ENCODE measurements around the gene CEP68.
"Not testable (repeated sequence)": the region's sequence is repeated elsewhere in the genome, so short reads cannot be mapped to it uniquely, and the experiment has no call there.

CEP68 gene

DNA sequence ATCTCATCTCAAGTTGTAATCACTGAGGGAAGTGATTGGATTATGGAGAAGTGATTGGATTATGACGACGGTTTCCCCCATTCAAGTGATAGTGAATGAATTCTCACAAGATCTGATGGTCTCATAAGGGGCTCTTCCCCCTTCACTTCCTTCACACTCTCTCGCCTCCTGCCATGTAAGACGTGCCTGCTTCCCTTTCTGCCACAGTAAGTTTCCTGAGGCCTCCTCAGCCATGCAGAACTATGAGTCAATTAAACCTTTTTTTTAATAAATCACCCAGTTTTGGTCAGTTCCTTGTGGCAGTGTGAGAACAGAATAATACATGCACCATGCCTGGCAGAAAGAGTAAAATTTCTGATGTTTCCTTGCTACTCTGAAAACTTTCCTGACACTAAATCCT is 36.6 kb downstream of the CEP68 start:
- DNase-seq = no peak

GRCh38 chr2:65093211-65093610 is 37.0 kb downstream of the CEP68 start:
- no peak for DNase-seq

DNA sequence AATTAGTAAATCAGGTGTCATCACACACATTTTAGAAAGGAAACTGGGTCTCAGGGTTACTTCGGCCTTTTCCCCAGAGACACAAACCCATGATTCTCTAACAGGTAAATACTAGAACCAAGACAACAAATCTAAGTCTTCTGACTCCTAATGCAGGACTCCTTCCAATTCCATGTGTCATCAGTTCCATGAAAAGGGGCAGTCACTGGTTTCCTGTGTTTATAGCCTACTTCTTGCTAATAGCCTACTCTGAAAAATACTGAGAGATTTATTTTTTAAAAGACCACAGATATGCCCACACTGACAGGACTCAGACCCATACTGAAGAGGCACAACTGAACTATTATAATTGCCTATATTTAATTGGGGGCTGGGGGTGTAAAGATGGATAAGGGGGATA is 40.7 kb downstream of the CEP68 start:
- no peak for DNase-seq

DNA sequence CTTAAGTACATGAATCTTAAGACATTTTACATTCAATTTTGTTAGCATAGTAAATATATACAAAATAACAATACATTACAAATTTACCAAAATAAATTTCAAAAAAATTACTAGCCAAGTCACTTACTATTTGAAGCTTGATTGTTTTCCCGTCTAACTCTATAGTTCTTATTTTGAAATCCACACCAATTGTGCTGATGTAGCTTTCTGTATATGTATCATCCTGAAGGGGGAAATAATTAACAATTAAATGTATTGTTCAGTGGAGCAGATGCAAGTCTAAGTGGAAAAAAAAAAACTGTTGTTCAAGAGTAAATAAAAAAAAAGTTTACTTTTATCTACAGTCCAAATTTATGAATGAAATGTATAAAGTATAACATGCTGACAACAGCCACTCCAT is 41.6 kb downstream of the CEP68 start:
- no peak for DNase-seq

DNA sequence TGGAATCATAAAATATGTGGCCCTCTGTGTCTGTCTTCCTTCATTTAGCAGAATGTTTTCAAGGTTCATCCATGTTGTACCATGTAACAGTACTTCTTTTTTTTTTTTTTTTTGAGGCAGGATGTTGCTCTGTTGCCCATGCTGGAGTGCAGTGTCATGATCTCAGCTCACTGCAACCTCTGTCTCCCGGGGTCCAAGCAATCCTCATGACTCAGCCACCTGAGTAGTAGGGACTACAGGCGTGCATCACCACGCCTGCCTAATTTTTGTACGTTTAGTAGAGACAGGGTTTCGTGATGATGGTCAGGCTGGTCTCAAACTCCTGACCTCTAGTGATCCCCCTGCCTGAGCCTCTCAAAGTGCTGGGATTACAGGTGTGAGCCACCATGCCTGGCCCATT is 42.5 kb downstream of the CEP68 start:
- DNase-seq = no peak

- DNase-seq = no peak
Observed at GRCh38 chr2:65101071-65101470, 44.9 kb downstream of the CEP68 start.

GRCh38 chr2:65103013-65103715 is 46.9 kb downstream of the CEP68 start:
- DNase-seq = peak in 1 of 3 experiments; percentile 73

DNA sequence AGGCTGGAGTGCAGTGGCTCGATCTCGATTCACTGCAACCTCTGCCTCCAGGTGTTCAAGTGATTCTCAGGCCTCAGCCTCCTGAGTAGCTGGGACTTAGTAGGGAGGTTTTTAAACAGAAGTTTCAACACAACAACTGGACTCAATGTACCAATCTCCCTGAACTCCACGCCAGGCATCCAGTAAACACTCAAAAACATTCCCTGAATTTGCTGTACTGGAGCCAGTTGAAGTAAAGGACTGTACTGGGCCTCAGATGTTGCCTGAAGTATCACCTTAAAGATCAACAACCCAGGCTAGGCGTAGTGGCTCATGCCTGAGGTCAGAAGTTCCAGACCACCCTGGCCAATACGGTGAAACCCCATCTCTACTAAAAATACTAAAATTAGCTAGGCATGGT is 51.3 kb downstream of the CEP68 start:
- DNase-seq = no peak

DNA sequence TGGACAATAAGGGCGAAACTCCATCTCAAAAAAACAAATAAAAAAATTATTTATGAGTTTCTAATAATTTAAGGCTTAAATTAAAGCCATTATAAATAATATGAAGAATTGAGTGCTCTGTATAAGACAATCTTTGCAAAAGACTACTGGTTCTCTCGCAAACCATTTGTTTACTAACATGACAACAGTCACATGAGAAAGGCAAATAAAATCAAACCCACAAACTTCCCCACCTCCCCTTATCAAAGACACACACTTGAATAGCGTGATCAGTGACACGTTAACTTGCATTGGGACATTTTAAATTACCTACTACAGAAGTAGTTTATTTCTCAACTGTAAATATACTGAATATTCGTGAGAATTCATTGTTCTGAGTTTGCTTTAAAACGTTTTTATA is 52.6 kb downstream of the CEP68 start:
- DNase-seq = no peak

DNA sequence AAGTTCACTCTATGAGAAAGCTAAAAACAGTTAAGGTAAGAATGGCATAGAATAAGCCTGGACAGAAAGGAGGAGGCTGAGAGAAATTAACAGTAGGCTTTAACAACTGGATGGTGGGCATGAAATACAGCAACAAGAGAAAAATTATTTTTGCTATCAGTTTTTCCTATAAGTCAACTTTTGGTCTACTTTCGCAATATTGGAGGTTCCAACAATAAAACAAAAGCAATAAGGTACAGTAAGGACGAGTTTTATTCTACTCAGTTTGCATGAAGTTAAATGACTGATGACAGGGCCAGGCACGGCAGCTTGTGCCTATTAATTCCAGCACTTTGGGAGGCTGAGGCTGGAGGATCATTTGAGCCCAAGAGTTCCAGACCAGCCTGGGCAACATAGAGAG is 56.4 kb downstream of the CEP68 start:
- DNase-seq = no peak

DNA sequence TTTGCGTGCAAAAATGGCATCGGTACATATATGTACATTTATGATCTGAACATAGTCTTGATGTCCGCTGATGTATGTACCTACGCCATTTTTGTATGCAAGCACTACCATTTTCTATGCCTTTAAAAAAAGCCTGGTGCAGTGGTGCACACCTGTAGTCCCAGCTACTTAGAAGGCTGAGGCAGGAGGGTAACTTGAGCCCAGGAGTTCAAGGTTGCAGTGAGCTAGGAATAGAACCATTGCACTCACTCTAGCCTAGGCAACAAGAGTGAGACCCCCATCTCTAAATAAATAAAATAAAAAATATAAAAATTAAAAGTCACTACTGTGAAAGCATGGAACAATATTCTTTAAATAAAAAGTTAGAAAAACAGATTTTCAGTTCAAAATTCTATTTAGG is 57.0 kb downstream of the CEP68 start:
- no peak for DNase-seq

GRCh38 chr2:65113816-65114215 is 57.6 kb downstream of the CEP68 start:
- no peak for DNase-seq

DNA sequence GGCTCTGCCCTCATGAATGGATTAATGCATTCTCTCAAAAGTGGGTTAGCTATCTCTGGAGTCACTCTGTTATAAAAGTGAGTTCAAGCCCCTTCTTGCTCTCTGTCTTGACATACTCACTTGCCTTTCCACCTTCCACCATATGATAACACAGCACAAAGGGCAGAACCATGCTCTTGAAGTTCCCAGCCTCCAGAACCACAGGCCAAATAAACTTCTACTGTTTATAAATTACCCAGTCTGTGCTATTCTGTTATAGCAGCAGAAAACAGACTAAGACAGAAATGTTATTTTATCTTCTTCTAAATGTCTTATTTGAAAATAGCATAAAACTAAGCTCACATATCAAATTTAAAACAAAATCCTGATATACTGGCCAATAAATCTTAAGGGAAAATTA is 58.7 kb downstream of the CEP68 start:
- no peak for DNase-seq

- no peak for DNase-seq
Observed at GRCh38 chr2:65116645-65117044, 60.4 kb downstream of the CEP68 start.

- no peak for DNase-seq
Observed at GRCh38 chr2:65120990-65121693, 64.9 kb downstream of the CEP68 start.

DNA sequence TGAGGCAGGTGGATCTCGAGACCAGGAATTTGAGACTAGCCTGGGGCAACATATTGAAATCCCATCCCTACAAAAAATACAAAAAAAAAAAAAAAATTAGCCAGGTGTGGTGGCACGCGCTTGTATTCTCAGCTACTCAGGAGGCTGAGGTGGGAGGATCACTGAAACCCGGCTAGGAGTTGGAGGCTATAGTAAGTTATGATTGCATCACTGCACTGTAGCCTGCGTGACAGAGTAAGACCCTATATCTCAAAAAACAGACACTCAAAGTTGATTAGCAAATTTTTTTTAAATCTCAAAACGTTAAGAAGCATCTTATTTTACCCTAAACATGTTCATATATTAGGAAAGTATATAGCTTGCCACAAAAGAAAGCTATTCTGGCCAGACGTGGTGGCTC is 66.1 kb downstream of the CEP68 start:
- no peak for DNase-seq

DNA sequence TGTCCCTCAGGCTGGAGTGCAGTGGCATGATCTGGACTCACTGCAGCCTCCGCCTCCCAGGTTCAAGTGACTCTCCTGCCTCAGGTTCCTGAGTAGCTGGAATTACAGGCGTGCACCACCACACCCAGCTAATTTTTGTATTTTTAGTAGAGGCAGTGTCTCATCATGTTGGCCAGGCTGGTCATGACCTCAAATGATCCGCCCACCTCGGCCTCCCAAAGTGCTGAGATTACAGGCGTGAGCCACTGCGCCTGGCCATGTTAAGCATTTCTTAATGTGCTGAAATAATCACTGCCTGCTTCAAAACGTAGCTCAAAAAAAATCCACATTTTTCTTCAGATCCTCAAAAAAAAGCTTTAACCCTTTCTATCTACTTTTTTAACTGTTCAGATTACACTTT is 69.2 kb downstream of the CEP68 start:
- not testable (repeated sequence) for DNase-seq

- DNase-seq = peak in 1 of 3 experiments; percentile 49
Observed at GRCh38 chr2:65128297-65129190, 72.3 kb downstream of the CEP68 start.

DNA sequence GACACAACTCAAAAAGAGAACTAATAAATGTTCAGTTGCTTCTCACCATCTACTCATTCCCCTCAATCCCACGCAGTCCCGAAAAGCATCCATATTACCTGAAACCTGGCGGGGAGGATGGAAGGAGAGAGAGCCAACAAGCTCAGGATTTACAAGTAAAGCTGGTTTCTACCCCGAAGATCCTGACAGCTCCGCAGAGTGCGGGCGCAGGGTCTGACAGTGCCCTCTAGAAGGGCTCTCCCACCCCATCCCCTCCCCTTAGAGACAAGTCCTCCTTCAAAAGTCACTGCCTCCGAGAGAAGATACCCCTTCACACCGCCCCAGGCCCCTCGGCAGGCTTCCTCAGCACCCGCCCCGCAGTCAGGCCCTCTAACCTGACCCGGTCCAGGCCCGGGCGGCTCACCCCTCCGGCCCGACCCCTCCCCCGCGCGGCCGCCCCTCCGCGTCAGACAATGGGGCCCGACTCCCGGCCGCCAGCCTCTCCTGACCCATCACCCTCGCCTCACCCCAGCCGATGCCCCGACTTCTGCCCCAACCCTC is 73.1 kb downstream of the CEP68 start:
- DNase-seq = peak in 2 of 3 experiments; percentile 51 to 68

- DNase-seq = peak; percentile 100
Observed at GRCh38 chr2:65129826-65130663, 73.8 kb downstream of the CEP68 start, which contains the start of gene RAB1A. Gene RAB1A (minus strand): TSS chr2:65130106. CDS start chr2:65129915, 191 bp downstream.

- no peak for DNase-seq
Observed at GRCh38 chr2:65130664-65131175, 74.5 kb downstream of the CEP68 start.

GRCh38 chr2:65132930-65133329 is 76.7 kb downstream of the CEP68 start:
- not testable (repeated sequence) for DNase-seq
